ENCODE measurements around the gene BEST4. TPM values are rescaled to one million over a fixed set of nuclear protein-coding genes. Genes with fewer than 3 reads are reported as not detected.
"Not testable (repeated sequence)": the region's sequence is repeated elsewhere in the genome, so short reads cannot be mapped to it uniquely, and the experiment has no call there.

Gene BEST4
- total RNA-seq, 1 donor from 2014 or later = 0.88 TPM

- Mint-ChIP-seq H3K27ac (ENCODE audit: unreplicated experiment) (no peak overlapping the region), H3K27me3 (ENCODE audit: unreplicated experiment) (peaks cover 3% of the 10 kb centered on the region), H3K4me3 (ENCODE audit: unreplicated experiment) (no peak overlapping the region), H3K4me1 (ENCODE audit: low read depth, unreplicated experiment) (peaks cover 2% of the 10 kb centered on the region), H3K9me3 (ENCODE audit: unreplicated experiment) (peaks cover under 1% of the 10 kb centered on the region), H3K36me3 (ENCODE audit: unreplicated experiment) (no peaks in the 10 kb centered on the region)
- TF ChIP-seq CTCF (IDR thresholded peaks at IDR 0.05; ENCODE audit: partially characterized antibody, unreplicated experiment) = no peak
- peak; percentile 10 for DNase-seq
Observed at GRCh38 chr1:44828003-44828651, 40.2 kb upstream of the BEST4 start.

GRCh38 chr1:44827197-44828002, 39.4 kb upstream of the BEST4 start:
- Mint-ChIP-seq H3K9me3 (ENCODE audit: unreplicated experiment) (no peaks in the 10 kb centered on the region), H3K27ac (ENCODE audit: unreplicated experiment) (no peak overlapping the region), H3K4me3 (ENCODE audit: unreplicated experiment) (no peak overlapping the region), H3K4me1 (ENCODE audit: low read depth, unreplicated experiment) (peaks cover 2% of the 10 kb centered on the region), H3K27me3 (ENCODE audit: unreplicated experiment) (no peaks in the 10 kb centered on the region), H3K36me3 (ENCODE audit: unreplicated experiment) (no peaks in the 10 kb centered on the region)
- DNase-seq = peak; percentile 5
- no peak for TF ChIP-seq CTCF (IDR thresholded peaks at IDR 0.05; ENCODE audit: partially characterized antibody, unreplicated experiment)

GRCh38 chr1:44826375-44827196, 38.6 kb upstream of the BEST4 start:
- peak; percentile 13 for DNase-seq
- TF ChIP-seq CTCF (IDR thresholded peaks at IDR 0.05; ENCODE audit: partially characterized antibody, unreplicated experiment) = no peak
- Mint-ChIP-seq H3K27ac (ENCODE audit: unreplicated experiment) (no peak overlapping the region), H3K9me3 (ENCODE audit: unreplicated experiment) (peaks cover 2% of the 10 kb centered on the region), H3K4me3 (ENCODE audit: unreplicated experiment) (no peak overlapping the region), H3K4me1 (ENCODE audit: low read depth, unreplicated experiment) (no peaks in the 10 kb centered on the region), H3K36me3 (ENCODE audit: unreplicated experiment) (no peaks in the 10 kb centered on the region), H3K27me3 (ENCODE audit: unreplicated experiment) (no peaks in the 10 kb centered on the region)

- DNase-seq; H3K4me3 Mint-ChIP-seq (ENCODE audit: unreplicated experiment); H3K27me3 Mint-ChIP-seq (ENCODE audit: unreplicated experiment); H3K4me1 Mint-ChIP-seq (ENCODE audit: low read depth, unreplicated experiment); H3K27ac Mint-ChIP-seq (ENCODE audit: unreplicated experiment); H3K36me3 Mint-ChIP-seq (ENCODE audit: unreplicated experiment): not testable (repeated sequence)
- H3K9me3 Mint-ChIP-seq (ENCODE audit: unreplicated experiment) = peaks cover 11% of the 10 kb centered on the region
Observed at GRCh38 chr1:44824392-44824791, 36.4 kb upstream of the BEST4 start.

GRCh38 chr1:44822981-44823451, 35.0 kb upstream of the BEST4 start:
- Mint-ChIP-seq H3K4me1 (ENCODE audit: low read depth, unreplicated experiment) (peaks cover 3% of the 10 kb centered on the region), H3K4me3 (ENCODE audit: unreplicated experiment) (no peak overlapping the region), H3K9me3 (ENCODE audit: unreplicated experiment) (peaks cover 11% of the 10 kb centered on the region), H3K27ac (ENCODE audit: unreplicated experiment) (no peak overlapping the region), H3K36me3 (ENCODE audit: unreplicated experiment) (no peaks in the 10 kb centered on the region), H3K27me3 (ENCODE audit: unreplicated experiment) (peaks cover 8% of the 10 kb centered on the region)
- TF ChIP-seq CTCF (IDR thresholded peaks at IDR 0.05; ENCODE audit: partially characterized antibody, unreplicated experiment) = no peak
- DNase-seq = peak; percentile 7

All from glutamatergic neuron (in vitro differentiated cells).